GM18508 (cell line): ENCODE measurements around the gene MTMR4.
"Not testable (repeated sequence)": the region's sequence is repeated elsewhere in the genome, so short reads cannot be mapped to it uniquely, and the experiment has no call there.

Source experiments
- ATAC-seq: cut with Tn5 transposase; IDR thresholded peaks from one replicate; pipeline ENCODE4 v1.9.1; 2021; ENCODE audit warnings: moderate number of reproducible peaks; ENCODE audit not compliant: insufficient read depth, unreplicated experiment

Gene MTMR4

GRCh38 chr17:58527949-58528348 is 13.5 kb upstream of the MTMR4 start:
- ATAC-seq = no peak

- ATAC-seq = no peak
These were observed 12.9 kb upstream of the MTMR4 start for GRCh38 chr17:58527306-58527705.

GRCh38 chr17:58525239-58525638 is 10.8 kb upstream of the MTMR4 start:
- ATAC-seq = no peak

GRCh38 chr17:58521680-58522079 is 7.2 kb upstream of the MTMR4 start:
- ATAC-seq = no peak

- no peak for ATAC-seq
These were observed 6.5 kb upstream of the MTMR4 start for GRCh38 chr17:58520843-58521430.

GRCh38 chr17:58517928-58518609 is 3.6 kb upstream of the MTMR4 start:
- ATAC-seq = peak; percentile 67

- no peak for ATAC-seq
These were observed 3.0 kb upstream of the MTMR4 start for GRCh38 chr17:58517378-58517927.

- no peak for ATAC-seq
These were observed 2.4 kb upstream of the MTMR4 start for GRCh38 chr17:58516644-58517377.

GRCh38 chr17:58515286-58515685 is 848 bp upstream of the MTMR4 start:
- ATAC-seq = no peak

- no peak for ATAC-seq
These were observed 326 bp upstream of the MTMR4 start for GRCh38 chr17:58514770-58515157.

GRCh38 chr17:58513267-58513964 is 1.0 kb downstream of the MTMR4 start:
- no peak for ATAC-seq

GRCh38 chr17:58510075-58510474 is 4.4 kb downstream of the MTMR4 start:
- ATAC-seq = no peak

- ATAC-seq = no peak
These were observed 5.9 kb downstream of the MTMR4 start for GRCh38 chr17:58508341-58509067.

- no peak for ATAC-seq
These were observed 7.3 kb downstream of the MTMR4 start for GRCh38 chr17:58507123-58507634.

- ATAC-seq = no peak
These were observed 7.9 kb downstream of the MTMR4 start for GRCh38 chr17:58506354-58507080.

- ATAC-seq = peak; percentile 90
These were observed 9.5 kb downstream of the MTMR4 start for GRCh38 chr17:58504826-58505351.

- no peak for ATAC-seq
These were observed 10.6 kb downstream of the MTMR4 start for GRCh38 chr17:58503866-58504265.

GRCh38 chr17:58503134-58503533 is 11.3 kb downstream of the MTMR4 start:
- ATAC-seq = not testable (repeated sequence)

- no peak for ATAC-seq
These were observed 13.0 kb downstream of the MTMR4 start for GRCh38 chr17:58501451-58501850.
